ENCODE results near the gene ADAMTSL1. TPM values are rescaled to one million over a fixed set of nuclear protein-coding genes. Genes with fewer than 3 reads are reported as not detected.

ADAMTSL1 gene
- total and polyA plus RNA-seq, 2 donors (not counting 3 experiments of a cell fraction or from before 2014, with no cell fraction given) = 15.0 to 18.4 TPM

- Histone ChIP-seq H3K9ac (replicated peaks; ENCODE audit: extremely low read depth, insufficient read depth, low read length) (no peak overlapping the region), H3K27ac (ENCODE audit: insufficient read depth, low read depth, low read length) (no peak overlapping the region), H3K4me1 (ENCODE audit: control insufficient read depth, extremely low read depth, insufficient read depth, low read length) (no peaks in the 10 kb centered on the region), H3K27me3 (ENCODE audit: control insufficient read depth in 2 of 2, insufficient read depth in 2 of 2, low read length in 2 of 2) (no peaks in the 10 kb centered on the region), H3K9me1 (replicated peaks; ENCODE audit: control insufficient read depth, extremely low read depth, insufficient read depth, low read length) (no peaks in the 10 kb centered on the region), H4K20me1 (replicated peaks; ENCODE audit: control insufficient read depth, extremely low read depth, insufficient read depth, low read length) (no peaks in the 10 kb centered on the region), H3K4me2 (ENCODE audit: insufficient read depth, low read length) (no peak overlapping the region), H3K79me2 (ENCODE audit: control insufficient read depth, insufficient read depth, low read length) (no peaks in the 10 kb centered on the region), H3K36me3 (ENCODE audit: control insufficient read depth in 2 of 2, extremely low read depth in 1 of 2, insufficient read depth in 2 of 2, low read length in 2 of 2) (no peaks in the 10 kb centered on the region), H3K9me3 (replicated peaks; ENCODE audit: control insufficient read depth, insufficient read depth, low read length) (no peaks in the 10 kb centered on the region), H2AFZ (ENCODE audit: low read depth, low read length) (no peak overlapping the region), H3K4me3 (replicated peaks in 1 of 3; ENCODE audit: insufficient read depth in 1 of 3, low read depth in 1 of 3, low read length in 3 of 3) (no peak overlapping the region)
- no TSS peak for BruUV-seq (replicated peaks)
- TF ChIP-seq MYC (IDR thresholded peaks at IDR 0.05; ENCODE audit: low read depth, low read length) = no peak
- no peak for TF ChIP-seq MAX (IDR thresholded peaks at IDR 0.05; ENCODE audit: insufficient read depth, insufficient read length)
- TF ChIP-seq EZH2 (IDR thresholded peaks at IDR 0.05; ENCODE audit: borderline replicate concordance, low read depth, low read length, severe bottlenecking) = no peak
- TF ChIP-seq JUN (IDR thresholded peaks at IDR 0.05; ENCODE audit: borderline replicate concordance, insufficient read depth, insufficient read length, low read depth) = no peak
- TF ChIP-seq GATA2 (IDR thresholded peaks at IDR 0.05; ENCODE audit: insufficient read depth, insufficient read length, low read depth, low read length) = no peak
- no peak for TF ChIP-seq CTCF (IDR thresholded peaks at IDR 0.05; ENCODE audit: extremely low read depth in 1 of 2, insufficient read depth in 1 of 2, low read depth in 1 of 2, low read length in 2 of 2)
- TF ChIP-seq POLR2A (IDR thresholded peaks at IDR 0.05; ENCODE audit: low read depth, low read length) = no peak
- no peak for TF ChIP-seq FOS (IDR thresholded peaks at IDR 0.05; ENCODE audit: borderline replicate concordance, insufficient read depth, low read length)
- no peak for TF ChIP-seq POLR2AphosphoS5 (IDR thresholded peaks at IDR 0.05; ENCODE audit: insufficient read depth, low read depth, low read length)
- no peak for FAIRE-seq
- no peak for DNase-seq (ENCODE audit: low read depth, low spot score)
- ChIA-PET CTCF (interaction anchor here (1.2 kb wide), 1 partner anchor 607 kb away, joined by 3 read pairs; no protein-coding TSS in a partner anchor), POLR2A (no interaction called here)
- intact Hi-C loops (cut with micrococcal nuclease) = no loop called here
- dilution Hi-C loops (cut with MboI; ENCODE audit: extremely low pct_ligation_motif_present, low sequenced_read_pairs) = no loop called here
Observed at GRCh38 chr9:18820566-18821095, 346.7 kb downstream of the ADAMTSL1 start.
